ENCODE measurements around the gene TC2N. TPM values are rescaled to one million over a fixed set of nuclear protein-coding genes. Genes with fewer than 3 reads are reported as not detected.

The TC2N gene
- total RNA-seq, 3 donors from 2014 or later (not counting 1 experiment from before 2014, with no cell fraction given): 83.1 to 157 (median 126) TPM

GRCh38 chr14:91731018-91731417 lies 136.3 kb downstream of the TC2N start:
- H3K9me3 ChIP-seq (ENCODE audit: control insufficient read depth, insufficient read depth, low read length): no peaks in the 10 kb centered on the region
- Mint-ChIP-seq H3K9me3 (no peaks in the 10 kb centered on the region), H3K4me1 (no peaks in the 10 kb centered on the region), H3K4me3 (no peak overlapping the region), H3K36me3 (no peaks in the 10 kb centered on the region), H3K27me3 (ENCODE audit: low read depth in 2 of 2) (peaks cover 0 to 7% of the 10 kb centered on the region in 2 donors), H3K27ac (no peak overlapping the region)
- no peaks in the 10 kb centered on the region for H3K27me3 ChIP-seq (ENCODE audit: control insufficient read depth, insufficient read depth, low read length)
- DNase-seq (no peak), ATAC-seq (no peak)
- WGBS (ENCODE audit: insufficient coverage): 92% methylated on average over 2 of the region's 2 CpGs
- intact Hi-C loops (cut with micrococcal nuclease): no loop called here
- no peak overlapping the region for H3K4me3 ChIP-seq (ENCODE audit: low read length)
- no peak overlapping the region for H3K27ac ChIP-seq (ENCODE audit: low read length)
- no peaks in the 10 kb centered on the region for H3K4me1 ChIP-seq (ENCODE audit: control insufficient read depth, insufficient read depth, low read length)
- H3K36me3 ChIP-seq (ENCODE audit: control insufficient read depth, insufficient read depth, low read length): no peaks in the 10 kb centered on the region
- no peak for TF ChIP-seq CTCF (IDR thresholded peaks at IDR 0.05)

DNA sequence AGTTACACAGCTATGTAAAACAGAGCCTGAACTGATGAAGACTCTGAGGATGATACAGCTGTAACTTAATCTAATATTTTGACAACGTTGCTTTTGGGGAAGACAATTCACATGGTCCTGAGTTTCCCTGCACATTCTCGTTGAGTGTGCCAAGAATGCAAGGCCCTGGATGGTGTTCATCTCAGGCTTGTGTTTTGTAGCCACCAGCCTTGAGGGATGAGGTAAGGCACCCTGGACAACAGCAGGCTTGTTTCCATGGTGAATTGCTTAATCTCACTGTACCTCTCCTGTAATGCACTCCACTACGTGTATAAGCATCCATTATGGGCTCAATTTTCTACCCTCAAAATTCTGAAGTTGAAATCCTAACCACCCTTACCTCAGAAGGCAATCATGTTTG lies 137.6 kb downstream of the TC2N start:
- no peaks in the 10 kb centered on the region for H3K27me3 ChIP-seq (ENCODE audit: control insufficient read depth, insufficient read depth, low read length)
- no peaks in the 10 kb centered on the region for H3K36me3 ChIP-seq (ENCODE audit: control insufficient read depth, insufficient read depth, low read length)
- ATAC-seq (no peak), DNase-seq (no peak)
- Mint-ChIP-seq H3K27me3 (ENCODE audit: low read depth in 2 of 2) (peaks cover 0 to 7% of the 10 kb centered on the region in 2 donors), H3K4me3 (no peak overlapping the region), H3K27ac (no peak overlapping the region), H3K4me1 (no peaks in the 10 kb centered on the region), H3K9me3 (no peaks in the 10 kb centered on the region), H3K36me3 (no peaks in the 10 kb centered on the region)
- no peaks in the 10 kb centered on the region for H3K9me3 ChIP-seq (ENCODE audit: control insufficient read depth, insufficient read depth, low read length)
- no peak overlapping the region for H3K27ac ChIP-seq (ENCODE audit: low read length)
- 93% methylated on average over 3 of the region's 3 CpGs for WGBS (ENCODE audit: insufficient coverage)
- intact Hi-C loops (cut with micrococcal nuclease): no loop called here
- H3K4me1 ChIP-seq (ENCODE audit: control insufficient read depth, insufficient read depth, low read length): no peaks in the 10 kb centered on the region
- no peak overlapping the region for H3K4me3 ChIP-seq (ENCODE audit: low read length)
- no peak for TF ChIP-seq CTCF (IDR thresholded peaks at IDR 0.05)

Other genes with a start within 250 kb of the TC2N start
- gene CATSPERB, start 135.4 kb downstream of the TC2N start, total RNA-seq: 1 to 10 TPM; 3.1 to 5.8 (median 4.2) TPM
- 1 to 10 TPM in 2 of 3 donors, under 1 TPM in 1; 0.56 to 1.3 (median 1.1) TPM for gene FBLN5, start 80.2 kb upstream of the TC2N start, total RNA-seq
- gene TRIP11, start 172.5 kb upstream of the TC2N start, total RNA-seq: 10 to 100 TPM; 42.9 to 63.6 (median 49.8) TPM
- 10 to 100 TPM; 26.7 to 40.5 (median 30.7) TPM for gene ATXN3, start 239.0 kb upstream of the TC2N start, total RNA-seq